Smooth muscle cell (in vitro differentiated cells): ENCODE measurements around the gene CUL1. TPM values are rescaled to one million over a fixed set of nuclear protein-coding genes. Genes with fewer than 3 reads are reported as not detected.

Experiments used
- DNase-seq: peaks from one replicate; lab custom pipeline; 2025; ENCODE audit not compliant: unreplicated experiment; lab: John Stamatoyannopoulos, UW
- H2AFZ ChIP-seq: fragments of 200-600 bp; sonication (generic); 2 replicates; pipeline ENCODE4 v1.6.0; 2016; ENCODE audit warnings: antibody characterized with exemption, low read depth, mild to moderate bottlenecking
- H3F3A ChIP-seq: fragments of 200-600 bp; sonication (generic); 2 replicates; pipeline ENCODE4 v1.6.0; 2017; ENCODE audit warnings: antibody characterized with exemption, low read depth
- H3K27ac ChIP-seq: fragments of 200-600 bp; sonication (generic); 2 replicates; pipeline ENCODE4 v1.5.1; 2016; ENCODE audit warnings: low read depth, mild to moderate bottlenecking
- H3K27me3 ChIP-seq: fragments of 200-600 bp; sonication (generic); 2 replicates; pipeline ENCODE4 v1.6.1; 2016; ENCODE audit warnings: low read depth, mild to moderate bottlenecking
- H3K36me3 ChIP-seq: fragments of 200-600 bp; sonication (generic); 2 replicates; pipeline ENCODE4 v1.5.1; 2016; ENCODE audit warnings: low read depth
- H3K4me1 ChIP-seq: fragments of 200-600 bp; sonication (generic); 2 replicates; pipeline ENCODE4 v1.5.1; 2016; ENCODE audit warnings: low read depth
- H3K4me2 ChIP-seq: fragments of 200-600 bp; sonication (generic); 2 replicates; pipeline ENCODE4 v1.6.0; 2016; ENCODE audit warnings: mild to moderate bottlenecking
- H3K4me3 ChIP-seq: fragments of 200-600 bp; sonication (generic); 2 replicates; pipeline ENCODE4 v1.5.1; 2016; ENCODE audit warnings: mild to moderate bottlenecking
- H3K79me2 ChIP-seq: fragments of 200-600 bp; sonication (generic); 2 replicates; pipeline ENCODE4 v1.6.0; 2016; ENCODE audit warnings: low read depth, mild to moderate bottlenecking
- H3K9ac ChIP-seq: fragments of 200-600 bp; sonication (generic); 2 replicates; pipeline ENCODE4 v1.6.0; 2016; ENCODE audit warnings: low read depth
- H3K9me3 ChIP-seq: fragments of 200-600 bp; sonication (generic); replicated peaks from 2 replicates; pipeline ENCODE4 v1.5.1; 2016; ENCODE audit warnings: low read depth
- H4K20me1 ChIP-seq: fragments of 200-600 bp; sonication (generic); 2 replicates; pipeline ENCODE4 v1.6.0; 2016; ENCODE audit warnings: low read depth
- CTCF ChIP-seq: fragments of 200-600 bp; sonication (generic); IDR thresholded peaks from 2 replicates; pipeline ENCODE4 v1.5.1; 2017; ENCODE audit warnings: borderline replicate concordance, mild to moderate bottlenecking, antibody characterized with exemption; ENCODE audit not compliant: insufficient read depth, poor library complexity, severe bottlenecking
- WGBS: methylation state at CpG from one replicate; pipeline ENCODE4 v1.1.7; 2016; ENCODE audit warnings: low lambda C conversion rate; 5-methylcytosine and 5-hydroxymethylcytosine counted together
- polyA plus RNA-seq: library from polyadenylated mRNA; unstranded; fragments of >200 nt; fragmentation: Nextera tagmentation; extraction: Ambion mirVana; gene quantifications from 2 replicates; pipeline ENCODE4 v1.2.1, GENCODE V29; 2016
- total RNA-seq: library from RNA; depleted of rRNA; stranded (reverse); fragments of >200 nt; gene quantifications from 2 replicates; pipeline ENCODE4 v1.2.3, GENCODE V29; 2014

The CUL1 gene
- total and polyA plus RNA-seq, 2 experiments from 2014 or later, result 38.2 to 44.8 TPM

- Histone ChIP-seq H3K4me1 (peaks cover 36% of the 10 kb centered on the region), H3K9me3 (no peaks in the 10 kb centered on the region), H3K9ac (no peak overlapping the region), H3K36me3 (no peaks in the 10 kb centered on the region), H3K27ac (no peak overlapping the region), H3K79me2 (peaks cover 100% of the 10 kb centered on the region), H3K27me3 (no peaks in the 10 kb centered on the region), H2AFZ (no peak overlapping the region), H3K4me2 (no peak overlapping the region), H3K4me3 (no peak overlapping the region), H4K20me1 (peaks cover 95% of the 10 kb centered on the region), H3F3A (no peaks in the 10 kb centered on the region)
- DNase-seq, result no peak
- no peak for TF ChIP-seq CTCF
- 75% methylated on average over 3 of the region's 3 CpGs for WGBS
Observed at GRCh38 chr7:148704189-148704588, 5.5 kb downstream of the CUL1 start.

- no peak overlapping the region for H2AFZ ChIP-seq
- WGBS, result 39% methylated on average over 3 of the region's 3 CpGs
- H3K36me3 ChIP-seq, result no peaks in the 10 kb centered on the region
- no peak overlapping the region for H3K27ac ChIP-seq
- no peak overlapping the region for H3K9ac ChIP-seq
- no peak for DNase-seq
- H3K27me3 ChIP-seq, result no peaks in the 10 kb centered on the region
- H3K9me3 ChIP-seq, result no peaks in the 10 kb centered on the region
- peaks cover 36% of the 10 kb centered on the region for H3K4me1 ChIP-seq
- TF ChIP-seq CTCF, result no peak
- peaks cover 100% of the 10 kb centered on the region for H3K79me2 ChIP-seq
- H3K4me3 ChIP-seq, result no peak overlapping the region
- peaks cover 5% of the 10 kb centered on the region for H3F3A ChIP-seq
- peaks cover 100% of the 10 kb centered on the region for H4K20me1 ChIP-seq
- H3K4me2 ChIP-seq, result peak overlapping the region; percentile 9
Observed at GRCh38 chr7:148704970-148705369, 6.3 kb downstream of the CUL1 start.

GRCh38 chr7:148706368-148706767 is 7.7 kb downstream of the CUL1 start:
- H3K9me3 ChIP-seq, result no peaks in the 10 kb centered on the region
- H3F3A ChIP-seq, result peaks cover 5% of the 10 kb centered on the region
- H3K4me2 ChIP-seq, result no peak overlapping the region
- H3K9ac ChIP-seq, result no peak overlapping the region
- no peaks in the 10 kb centered on the region for H3K27me3 ChIP-seq
- peaks cover 100% of the 10 kb centered on the region for H4K20me1 ChIP-seq
- H3K4me1 ChIP-seq, result peaks cover 29% of the 10 kb centered on the region
- no peak for DNase-seq
- H3K4me3 ChIP-seq, result no peak overlapping the region
- WGBS, result 96% methylated on average over 5 of the region's 5 CpGs
- peaks cover 100% of the 10 kb centered on the region for H3K79me2 ChIP-seq
- no peak for TF ChIP-seq CTCF
- H3K27ac ChIP-seq, result no peak overlapping the region
- H3K36me3 ChIP-seq, result no peaks in the 10 kb centered on the region
- no peak overlapping the region for H2AFZ ChIP-seq
